SK-N-SH (cell line): ENCODE results near the gene PLA2G5. TPM values are rescaled to one million over a fixed set of nuclear protein-coding genes. Genes with fewer than 3 reads are reported as not detected.
A peak's percentile ranks its signal among the peaks of the same experiment; 100 is the strongest.

Experiments
- CTCF ChIA-PET: fragments of 300-600, 350-600 bp; formaldehyde crosslinking; extraction: SDS; loops from one replicate; lab custom pipeline; 2021; lab: Yijun Ruan, JAX
- POLR2A ChIA-PET: fragments of 350-600 bp; sonication (Branson Sonifier 250); formaldehyde crosslinking; extraction: SDS; loops from one replicate; lab custom pipeline; 2020; ENCODE audit warnings: antibody characterized with exemption, inconsistent platforms; lab: Yijun Ruan, JAX
- DNase-seq: peaks from one replicate; pipeline ENCODE4 v3.0.0; 2012
- H2AFZ ChIP-seq: fragments of 200-600 bp; sonication (generic); 2 replicates; pipeline ENCODE4 v1.8.1; 2016; ENCODE audit warnings: antibody characterized with exemption, mild to moderate bottlenecking, low read depth
- H3F3A ChIP-seq: fragments of 200-600 bp; sonication (generic); replicated peaks from 2 replicates; pipeline ENCODE3; 2016; ENCODE audit warnings: antibody characterized with exemption, mild to moderate bottlenecking; ENCODE audit not compliant: insufficient read depth
- H3K27ac ChIP-seq, 2 experiments: fragments of 200-500 bp in 1 of 2; fragments of 200-600 bp in 1 of 2; sonication (Bioruptor generic) in 1 of 2; sonication (generic), shearing (Covaris generic) in 1 of 2; 2 replicates each; pipeline versions ENCODE4 v1.5.1 to v1.6.1; 2014 to 2016; ENCODE audit warnings: low read depth in 2 of 2, inconsistent platforms in 1 of 2, low read length in 1 of 2, mild to moderate bottlenecking in 1 of 2, mixed read lengths in 1 of 2
- H3K27me3 ChIP-seq: fragments of 200-600 bp; sonication (generic), shearing (Covaris generic); 2 replicates; pipeline ENCODE4 v1.6.1; 2016; ENCODE audit warnings: mixed run types; ENCODE audit not compliant: insufficient read depth
- H3K36me3 ChIP-seq, 2 experiments: fragments of 200-500 bp in 1 of 2; fragments of 200-600 bp in 1 of 2; sonication (Bioruptor generic) in 1 of 2; sonication (generic) in 1 of 2; replicated peaks in 1 of 2; 2 replicates each; pipeline versions ENCODE3 to v1.5.1; 2014 to 2016; ENCODE audit warnings: low read length in 1 of 2, mild to moderate bottlenecking in 1 of 2; ENCODE audit not compliant: insufficient read depth in 2 of 2, control insufficient read depth in 1 of 2
- H3K4me1 ChIP-seq, 2 experiments: fragments of 200-500 bp in 1 of 2; fragments of 200-600 bp in 1 of 2; sonication (Bioruptor generic) in 1 of 2; sonication (generic), shearing (Covaris generic) in 1 of 2; 2 replicates each; pipeline versions ENCODE4 v1.5.1 to v1.6.1; 2014 to 2016; ENCODE audit warnings: low read depth in 1 of 2, low read length in 1 of 2, mixed run types in 1 of 2; ENCODE audit not compliant: insufficient read depth in 2 of 2, control insufficient read depth in 1 of 2
- H3K4me2 ChIP-seq: fragments of 200-600 bp; sonication (generic), shearing (Covaris generic); 2 replicates; pipeline ENCODE4 v1.6.1; 2017; ENCODE audit warnings: mixed run types
- H3K4me3 ChIP-seq, 2 experiments: fragments of 200-500 bp in 1 of 2; fragments of 200-600 bp in 1 of 2; sonication (Bioruptor generic) in 1 of 2; sonication (generic), shearing (Covaris generic) in 1 of 2; 2 replicates each; pipeline versions ENCODE4 v1.5.1 to v1.8.1; 2014 to 2016; ENCODE audit warnings: low read depth in 2 of 2, inconsistent platforms in 1 of 2, low read length in 1 of 2, mild to moderate bottlenecking in 1 of 2, mixed read lengths in 1 of 2, moderate library complexity in 1 of 2
- H3K79me2 ChIP-seq: fragments of 200-600 bp; sonication (generic); 2 replicates; pipeline ENCODE4 v1.8.1; 2017; ENCODE audit warnings: mild to moderate bottlenecking; ENCODE audit not compliant: insufficient read depth
- H3K9ac ChIP-seq: fragments of 200-600 bp; sonication (generic); 2 replicates; pipeline ENCODE4 v1.6.1; 2017; ENCODE audit warnings: mixed run types
- H3K9me2 ChIP-seq: fragments of 200-600 bp; sonication (generic); 2 replicates; pipeline ENCODE4 v1.6.1; 2017; ENCODE audit warnings: mixed run types
- H3K9me3 ChIP-seq: fragments of 200-600 bp; sonication (generic); 2 replicates; pipeline ENCODE4 v1.6.1; 2017; ENCODE audit warnings: mixed run types, mild to moderate bottlenecking, moderate library complexity
- H4K20me1 ChIP-seq: fragments of 200-600 bp; sonication (generic); 2 replicates; pipeline ENCODE4 v1.6.1; 2017; ENCODE audit warnings: mild to moderate bottlenecking, mixed run types; ENCODE audit not compliant: insufficient read depth
- CHD2 ChIP-seq: fragments of 150-350 bp; IDR thresholded peaks from 2 replicates; pipeline ENCODE4 v1.6.1; 2018; ENCODE audit warnings: low read length; ENCODE audit not compliant: partially characterized antibody
- CTCF ChIP-seq: fragments of 200-600 bp; sonication (generic); IDR thresholded peaks from 2 replicates; pipeline ENCODE4 v1.6.1; 2017; ENCODE audit warnings: antibody characterized with exemption, mild to moderate bottlenecking, moderate library complexity
- ELF1 ChIP-seq: IDR thresholded peaks from 2 replicates; pipeline ENCODE4 v1.4.0; 2012
- FOXJ3 ChIP-seq: sonication (generic); formaldehyde crosslinking; IDR thresholded peaks from 2 replicates; pipeline ENCODE4 v1.5.1; 2020; ENCODE audit warnings: mild to moderate bottlenecking, missing genetic modification reagents
- GATA2 ChIP-seq: sonication (generic); formaldehyde crosslinking; IDR thresholded peaks from 2 replicates; pipeline ENCODE4 v1.5.0; 2020; ENCODE audit warnings: mild to moderate bottlenecking, missing genetic modification reagents
- MAX ChIP-seq: IDR thresholded peaks from 2 replicates; pipeline ENCODE4 v1.4.0; 2012; ENCODE audit warnings: low read depth
- MEF2A ChIP-seq: IDR thresholded peaks from 2 replicates; pipeline ENCODE4 v1.4.0; 2012; ENCODE audit warnings: low read depth, borderline replicate concordance
- MXI1 ChIP-seq: IDR thresholded peaks from 2 replicates; pipeline ENCODE4 v1.6.1; 2012; ENCODE audit warnings: mild to moderate bottlenecking, low read depth, low read length, improper control_type of control experiment
- NFIC ChIP-seq: IDR thresholded peaks from 2 replicates; pipeline ENCODE4 v1.4.0; 2012; ENCODE audit warnings: borderline replicate concordance
- RCOR1 ChIP-seq: fragments of 150-350 bp; IDR thresholded peaks from 2 replicates; pipeline ENCODE4 v1.6.1; 2017; ENCODE audit warnings: antibody characterized with exemption, low read length
- RXRA ChIP-seq: IDR thresholded peaks from 2 replicates; pipeline ENCODE4 v1.4.0; 2012; ENCODE audit warnings: low read depth, mild to moderate bottlenecking, borderline replicate concordance
- SIN3A ChIP-seq: IDR thresholded peaks from 2 replicates; pipeline ENCODE4 v1.6.1; 2012; ENCODE audit warnings: low read depth, mild to moderate bottlenecking, low read length, moderate library complexity, borderline replicate concordance
- SMC3 ChIP-seq: IDR thresholded peaks from 2 replicates; pipeline ENCODE4 v1.6.1; 2012; ENCODE audit warnings: low read depth, low read length, improper control_type of control experiment
- TAF1 ChIP-seq: IDR thresholded peaks from 2 replicates; pipeline ENCODE4 v1.6.1; 2012; ENCODE audit warnings: low read depth, mild to moderate bottlenecking, low read length, moderate library complexity, borderline replicate concordance
- USF2 ChIP-seq: fragments of 150-350 bp; IDR thresholded peaks from 2 replicates; pipeline ENCODE4 v1.6.1; 2017; ENCODE audit warnings: antibody characterized with exemption, low read length, low read depth, borderline replicate concordance
- ZBTB33 ChIP-seq: IDR thresholded peaks from 2 replicates; pipeline ENCODE4 v1.4.0; 2012; ENCODE audit warnings: low read depth, borderline replicate concordance
- WGBS: methylation state at CpG from one replicate; pipeline ENCODE4 v1.1.6; 2017; ENCODE audit warnings: low lambda C conversion rate; 5-methylcytosine and 5-hydroxymethylcytosine counted together
- polyA plus RNA-seq, 3 experiments: library from polyadenylated mRNA; depleted of rRNA; stranded (reverse); fragments of >200 nt; gene quantifications; 2 replicates each; pipeline ENCODE4 v1.2.3, GENCODE V29; 2012

Gene PLA2G5
- polyA plus RNA-seq, 1 of the 3 experiments (the other 2 are of a cell fraction) = not detected

GRCh38 chr1:20100632-20101355 lies 30.8 kb downstream of the PLA2G5 start (continued):
- TF ChIP-seq ZBTB33 = no peak
- TF ChIP-seq MEF2A = no peak
- TF ChIP-seq RCOR1 = no peak
- no peak for TF ChIP-seq USF2
- no peak for TF ChIP-seq NFIC
- no peak for TF ChIP-seq FOXJ3 (CRISPR knock-in tag)
- TF ChIP-seq TAF1 = no peak
- no peak for TF ChIP-seq CHD2
- peak; percentile 14; the same call in 1 of the 2 replicates for TF ChIP-seq MAX
- TF ChIP-seq SIN3A = no peak
- no peak for TF ChIP-seq GATA2 (CRISPR knock-in tag)
- TF ChIP-seq ELF1 = no peak
- TF ChIP-seq RXRA = no peak
- peak; percentile 70 for TF ChIP-seq SMC3
- peak; percentile 74 for TF ChIP-seq CTCF
- TF ChIP-seq MXI1 = no peak

GRCh38 chr1:20102875-20103274 lies 32.9 kb downstream of the PLA2G5 start:
- no peak overlapping the region for H3K4me2 ChIP-seq
- WGBS = 8% methylated on average over 1 of the region's 1 CpG

More at GRCh38 chr1:20102875-20103274, 32.9 kb downstream of the PLA2G5 start:
- H3K4me3 ChIP-seq = no peak overlapping the region
- H3K27me3 ChIP-seq = peaks cover 8% of the 10 kb centered on the region; the same call in 1 of the 2 replicates
- CTCF ChIA-PET = interaction anchor here (1.7 to 2.0 kb wide), 2 partner anchors 50 to 128 kb away, joined by 4 to 22 read pairs; no protein-coding TSS in a partner anchor
- H3F3A ChIP-seq = no peaks in the 10 kb centered on the region
- no peak overlapping the region for H3K9ac ChIP-seq
- TF ChIP-seq TAF1 = no peak
- TF ChIP-seq, all 33 proteins: peak for 0
- no peak for DNase-seq
- no peak overlapping the region for H2AFZ ChIP-seq
- no peaks in the 10 kb centered on the region for H3K9me3 ChIP-seq
- no peaks in the 10 kb centered on the region for H3K9me2 ChIP-seq
- POLR2A ChIA-PET = no interaction called here
- no peaks in the 10 kb centered on the region for H3K79me2 ChIP-seq
- H4K20me1 ChIP-seq = no peaks in the 10 kb centered on the region
- H3K4me1 ChIP-seq = no peaks in the 10 kb centered on the region
- H3K36me3 ChIP-seq = no peaks in the 10 kb centered on the region
- no peak overlapping the region for H3K27ac ChIP-seq
